Nephron progenitor cell (in vitro differentiated cells): Measurements from ENCODE around the gene DNAH1.
A peak's percentile ranks its signal among the peaks of the same experiment; 100 is the strongest.

Experiments
- DNase-seq: peaks from one replicate; pipeline ENCODE4 v3.0.0; 2021
- H3K27ac Mint-ChIP-seq: 2 replicates; pipeline ENCODE4 v1.8.0; 2021; ENCODE audit warnings: mild to moderate bottlenecking, moderate library complexity, mixed read lengths
- H3K27me3 Mint-ChIP-seq: 2 replicates; pipeline ENCODE4 v1.8.0; 2021; ENCODE audit warnings: mild to moderate bottlenecking, low read depth, mixed read lengths; ENCODE audit not compliant: poor library complexity
- H3K36me3 Mint-ChIP-seq: 2 replicates; pipeline ENCODE4 v1.8.0; 2021; ENCODE audit warnings: low read depth, mixed read lengths
- H3K4me1 Mint-ChIP-seq: 2 replicates; pipeline ENCODE4 v1.8.0; 2021; ENCODE audit warnings: mixed read lengths
- H3K4me3 Mint-ChIP-seq: 2 replicates; pipeline ENCODE4 v1.8.0; 2021; ENCODE audit warnings: mild to moderate bottlenecking, moderate library complexity, mixed read lengths
- H3K9me3 Mint-ChIP-seq: 2 replicates; pipeline ENCODE4 v1.8.0; 2021; ENCODE audit warnings: mild to moderate bottlenecking, moderate library complexity, mixed read lengths
- TF ChIP-seq, protein P1 (sequence below): fragments of 200-600 bp; sonication (generic); IDR thresholded peaks from 2 replicates; pipeline ENCODE4 v1.5.0; 2021; ENCODE audit warnings: antibody characterized with exemption

DNAH1 gene

DNA sequence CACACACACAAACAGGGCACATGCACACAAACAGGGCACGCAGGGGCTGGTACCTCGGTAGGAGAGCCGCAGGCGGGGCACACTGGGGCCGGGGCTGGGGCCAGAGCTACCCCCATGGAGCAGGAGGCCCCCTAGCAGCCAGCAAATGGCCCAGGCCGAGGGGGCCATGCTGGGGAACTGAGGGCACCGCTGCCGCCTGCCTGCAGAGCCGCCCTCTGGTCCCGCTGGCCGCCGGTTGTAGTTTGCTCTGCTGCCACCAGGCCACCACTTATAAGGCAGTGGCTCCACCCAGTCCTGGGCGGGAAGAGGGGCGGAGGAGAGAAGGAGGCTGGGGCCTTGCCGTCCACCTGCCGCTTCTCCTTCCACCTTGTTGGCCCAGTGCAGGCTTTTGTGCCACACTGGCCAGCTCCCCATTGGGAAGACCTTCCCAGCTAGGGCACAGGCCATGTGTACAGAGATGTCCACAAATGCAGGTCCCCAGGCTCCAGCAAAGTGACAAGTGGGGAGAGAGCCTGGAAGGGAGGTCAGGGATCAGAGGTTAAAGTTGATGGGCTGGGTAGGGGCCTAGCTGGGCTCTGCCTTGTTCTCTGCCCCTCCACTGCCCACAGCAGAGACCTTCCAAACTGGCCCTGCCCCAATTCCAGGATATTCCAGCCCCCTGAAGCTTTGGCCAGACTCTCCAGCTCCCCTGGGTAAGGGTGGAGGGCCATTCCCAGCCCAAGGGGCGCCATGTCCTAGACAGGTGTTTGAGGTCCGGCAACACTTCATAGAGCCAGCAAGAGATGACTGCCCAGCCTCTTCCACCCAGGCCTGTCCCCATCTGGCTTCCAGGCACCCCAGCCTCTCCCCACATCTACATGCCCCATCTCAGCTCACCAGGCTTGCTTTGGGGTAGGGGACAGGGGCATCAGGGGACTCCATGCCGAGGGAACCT lies 129.0 kb downstream of the DNAH1 start, which contains the start of gene SEMA3G:
Gene SEMA3G (minus strand): TSS at position 244 of the 934 bp plus-strand sequence. CDS start 76 bp downstream, at position 168.
- no peak within 1 kb of the TSS for H3K27ac Mint-ChIP-seq
- peaks cover 9% of the 10 kb centered on the region for H3K27me3 Mint-ChIP-seq
- TF ChIP-seq, protein P1, sequence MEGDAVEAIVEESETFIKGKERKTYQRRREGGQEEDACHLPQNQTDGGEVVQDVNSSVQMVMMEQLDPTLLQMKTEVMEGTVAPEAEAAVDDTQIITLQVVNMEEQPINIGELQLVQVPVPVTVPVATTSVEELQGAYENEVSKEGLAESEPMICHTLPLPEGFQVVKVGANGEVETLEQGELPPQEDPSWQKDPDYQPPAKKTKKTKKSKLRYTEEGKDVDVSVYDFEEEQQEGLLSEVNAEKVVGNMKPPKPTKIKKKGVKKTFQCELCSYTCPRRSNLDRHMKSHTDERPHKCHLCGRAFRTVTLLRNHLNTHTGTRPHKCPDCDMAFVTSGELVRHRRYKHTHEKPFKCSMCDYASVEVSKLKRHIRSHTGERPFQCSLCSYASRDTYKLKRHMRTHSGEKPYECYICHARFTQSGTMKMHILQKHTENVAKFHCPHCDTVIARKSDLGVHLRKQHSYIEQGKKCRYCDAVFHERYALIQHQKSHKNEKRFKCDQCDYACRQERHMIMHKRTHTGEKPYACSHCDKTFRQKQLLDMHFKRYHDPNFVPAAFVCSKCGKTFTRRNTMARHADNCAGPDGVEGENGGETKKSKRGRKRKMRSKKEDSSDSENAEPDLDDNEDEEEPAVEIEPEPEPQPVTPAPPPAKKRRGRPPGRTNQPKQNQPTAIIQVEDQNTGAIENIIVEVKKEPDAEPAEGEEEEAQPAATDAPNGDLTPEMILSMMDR: peak; percentile 62
- no peaks in the 10 kb centered on the region for H3K36me3 Mint-ChIP-seq
- DNase-seq: peak; percentile 77
- H3K9me3 Mint-ChIP-seq: no peaks in the 10 kb centered on the region
- peaks cover 46% of the 10 kb centered on the region for H3K4me1 Mint-ChIP-seq
- peak within 1 kb of the TSS; percentile 62 for H3K4me3 Mint-ChIP-seq

DNA sequence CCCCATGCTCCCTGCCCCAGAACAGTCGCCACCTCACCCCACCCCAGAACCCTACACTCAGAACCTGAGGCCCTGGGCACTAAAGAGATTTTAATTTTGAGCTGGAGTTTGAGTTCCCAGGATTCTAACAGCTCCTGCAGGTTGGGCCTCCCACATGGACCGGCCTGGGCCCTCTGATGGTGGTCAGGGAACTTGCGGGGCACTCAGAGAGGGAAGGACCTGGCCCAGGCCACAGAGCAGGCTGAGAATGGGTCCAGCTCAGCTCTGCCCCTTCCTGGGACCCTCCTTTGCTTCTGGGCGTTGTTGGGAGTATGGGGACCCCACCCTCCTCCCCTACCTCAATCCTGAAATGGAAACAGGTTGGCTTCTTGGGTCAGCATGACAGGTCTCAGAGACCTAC lies 129.9 kb downstream of the DNAH1 start:
- DNase-seq: no peak

DNA sequence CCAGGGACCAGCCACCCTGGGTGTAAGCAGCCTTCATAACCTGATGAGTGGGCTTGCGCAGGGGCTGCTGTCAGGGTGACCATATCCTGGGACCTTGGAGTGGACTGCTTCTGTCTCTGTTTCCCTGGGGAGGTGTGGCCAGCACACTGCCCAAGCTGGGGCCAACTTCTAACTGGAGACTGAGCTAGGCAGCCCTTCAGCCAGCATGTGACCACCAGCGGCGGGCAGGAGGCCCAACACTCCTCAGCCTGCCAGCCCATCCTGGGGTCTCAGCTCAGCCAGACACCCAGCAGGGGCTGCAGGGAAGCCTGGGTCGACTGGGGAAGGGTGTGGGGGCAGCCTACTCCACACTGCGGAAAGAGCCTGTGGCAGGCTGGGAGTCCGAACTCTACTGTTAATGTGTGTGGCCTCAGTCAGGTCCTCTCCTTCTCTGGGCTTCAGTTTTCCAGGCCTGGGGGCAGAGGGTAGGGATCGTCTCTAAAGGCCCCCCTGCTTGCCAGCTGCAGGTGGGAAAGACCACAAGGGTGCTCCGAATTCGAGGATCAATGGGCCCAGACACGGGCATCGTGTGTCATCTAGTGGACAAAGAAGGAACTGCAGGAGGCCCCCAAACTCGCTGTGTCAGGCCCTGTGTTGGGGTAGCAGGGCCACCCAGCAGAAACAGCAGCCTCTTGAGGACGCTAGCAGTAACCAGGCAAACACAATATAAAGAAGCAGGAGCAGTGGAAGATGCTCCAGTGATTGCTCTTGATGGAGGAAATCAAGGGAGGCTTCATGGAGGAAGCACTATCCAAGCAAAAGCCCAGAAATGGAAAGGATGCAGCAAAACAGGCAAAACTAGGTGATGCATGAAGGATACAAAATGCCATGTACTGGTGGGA lies 130.8 kb downstream of the DNAH1 start:
- Mint-ChIP-seq H3K27ac (no peak overlapping the region), H3K4me1 (peaks cover 51% of the 10 kb centered on the region), H3K9me3 (no peaks in the 10 kb centered on the region), H3K27me3 (peaks cover 9% of the 10 kb centered on the region), H3K36me3 (no peaks in the 10 kb centered on the region), H3K4me3 (no peak overlapping the region)
- TF ChIP-seq, protein P1: peak; percentile 100
- peak; percentile 82 for DNase-seq

More for the DNA sequence above, 129.9 kb downstream of the DNAH1 start:
- no peaks in the 10 kb centered on the region for H3K36me3 Mint-ChIP-seq
- no peaks in the 10 kb centered on the region for H3K9me3 Mint-ChIP-seq
- no peak overlapping the region for H3K4me3 Mint-ChIP-seq
- peaks cover 47% of the 10 kb centered on the region for H3K4me1 Mint-ChIP-seq
- TF ChIP-seq, protein P1: no peak
- peaks cover 9% of the 10 kb centered on the region for H3K27me3 Mint-ChIP-seq
- no peak overlapping the region for H3K27ac Mint-ChIP-seq

DNA sequence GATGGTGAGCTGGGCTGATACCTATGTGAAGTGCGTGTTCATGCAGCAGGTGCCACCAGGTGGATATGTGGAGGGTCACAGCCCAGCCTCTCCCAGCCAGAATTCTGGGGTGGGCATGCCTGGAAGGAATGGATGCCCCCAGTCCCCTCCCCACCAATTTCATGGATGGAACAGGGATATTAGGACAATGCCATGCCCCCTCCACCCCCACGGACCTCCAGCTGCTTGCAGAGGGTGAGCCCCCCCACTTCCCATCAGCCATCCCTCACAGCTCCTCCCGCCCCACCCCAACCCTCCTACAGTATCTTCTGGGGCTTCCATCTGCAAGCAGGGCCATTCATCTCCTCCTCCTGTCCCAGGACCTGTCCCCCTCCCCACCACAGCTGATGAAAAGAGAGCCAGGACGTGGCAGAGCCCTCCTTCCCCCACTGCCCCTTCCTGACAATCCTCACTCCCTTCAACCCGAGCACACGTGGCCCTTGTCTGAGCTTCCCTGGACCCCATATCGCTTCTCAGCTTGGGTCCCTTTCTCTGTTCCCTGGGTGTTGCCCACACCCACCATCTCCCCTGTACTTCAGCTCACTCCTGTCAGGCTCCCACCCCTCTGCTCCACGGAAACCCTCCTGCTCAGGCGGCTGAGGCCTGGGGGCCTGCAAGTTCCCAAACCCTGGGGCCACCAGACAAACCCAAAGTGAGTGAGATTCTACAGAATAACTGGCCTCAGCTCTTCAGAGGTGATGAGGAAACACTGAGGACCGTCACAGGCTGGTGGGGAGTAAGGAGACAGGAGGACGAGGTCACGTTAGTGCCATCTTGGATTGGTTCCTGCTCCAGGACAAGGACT lies 131.6 kb downstream of the DNAH1 start:
- H3K27me3 Mint-ChIP-seq: peaks cover 9% of the 10 kb centered on the region
- H3K4me3 Mint-ChIP-seq: no peak overlapping the region
- H3K9me3 Mint-ChIP-seq: no peaks in the 10 kb centered on the region
- no peaks in the 10 kb centered on the region for H3K36me3 Mint-ChIP-seq
- TF ChIP-seq, protein P1: no peak
- H3K27ac Mint-ChIP-seq: no peak overlapping the region
- peaks cover 56% of the 10 kb centered on the region for H3K4me1 Mint-ChIP-seq
- no peak for DNase-seq
